ENCODE measurements around the gene C16orf54. TPM values are rescaled to one million over a fixed set of nuclear protein-coding genes. Genes with fewer than 3 reads are reported as not detected.
"Not testable (repeated sequence)": the region's sequence is repeated elsewhere in the genome, so short reads cannot be mapped to it uniquely, and the experiment has no call there.

Gene C16orf54
- total RNA-seq, 1 experiment from 2014 or later, result not detected

DNA sequence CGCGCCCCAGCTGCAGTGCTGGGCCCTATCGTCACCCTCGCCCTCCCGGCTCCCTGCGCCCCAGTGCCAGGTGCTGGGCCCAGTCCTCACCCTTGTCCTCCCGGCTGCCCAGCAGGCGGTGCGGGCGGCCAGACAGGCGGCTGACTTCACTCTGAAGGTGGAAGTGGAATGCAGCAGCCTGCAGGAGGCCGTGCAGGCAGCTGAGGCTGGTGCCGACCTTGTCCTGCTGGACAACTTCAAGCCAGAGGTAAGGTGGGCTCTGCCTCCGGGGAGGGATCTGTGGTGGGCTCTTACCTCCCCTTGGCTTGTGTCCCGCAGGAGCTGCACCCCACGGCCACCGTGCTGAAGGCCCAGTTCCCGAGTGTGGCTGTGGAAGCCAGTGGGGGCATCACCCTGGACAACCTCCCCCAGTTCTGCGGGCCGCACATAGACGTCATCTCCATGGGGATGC, 48.9 kb downstream of the C16orf54 start:
- H4K20me1 ChIP-seq (ENCODE audit: control insufficient read depth, insufficient read depth, insufficient read length), result no peaks in the 10 kb centered on the region
- no peak overlapping the region for H4K8ac ChIP-seq (replicated peaks; ENCODE audit: insufficient read length, low read depth, low read length)
- no CpG with 5 or more reads among the region's 21 CpGs for WGBS (ENCODE audit: extremely low coverage, insufficient read length, low lambda C conversion rate)
- no peak overlapping the region for H2AK5ac ChIP-seq (ENCODE audit: insufficient read length, low read length)
- H4K5ac ChIP-seq (ENCODE audit: insufficient read length, low read depth, low read length), result no peak overlapping the region
- no peak overlapping the region for H4K91ac ChIP-seq (ENCODE audit: insufficient read length, low read depth, low read length)
- TF ChIP-seq, protein P1, sequence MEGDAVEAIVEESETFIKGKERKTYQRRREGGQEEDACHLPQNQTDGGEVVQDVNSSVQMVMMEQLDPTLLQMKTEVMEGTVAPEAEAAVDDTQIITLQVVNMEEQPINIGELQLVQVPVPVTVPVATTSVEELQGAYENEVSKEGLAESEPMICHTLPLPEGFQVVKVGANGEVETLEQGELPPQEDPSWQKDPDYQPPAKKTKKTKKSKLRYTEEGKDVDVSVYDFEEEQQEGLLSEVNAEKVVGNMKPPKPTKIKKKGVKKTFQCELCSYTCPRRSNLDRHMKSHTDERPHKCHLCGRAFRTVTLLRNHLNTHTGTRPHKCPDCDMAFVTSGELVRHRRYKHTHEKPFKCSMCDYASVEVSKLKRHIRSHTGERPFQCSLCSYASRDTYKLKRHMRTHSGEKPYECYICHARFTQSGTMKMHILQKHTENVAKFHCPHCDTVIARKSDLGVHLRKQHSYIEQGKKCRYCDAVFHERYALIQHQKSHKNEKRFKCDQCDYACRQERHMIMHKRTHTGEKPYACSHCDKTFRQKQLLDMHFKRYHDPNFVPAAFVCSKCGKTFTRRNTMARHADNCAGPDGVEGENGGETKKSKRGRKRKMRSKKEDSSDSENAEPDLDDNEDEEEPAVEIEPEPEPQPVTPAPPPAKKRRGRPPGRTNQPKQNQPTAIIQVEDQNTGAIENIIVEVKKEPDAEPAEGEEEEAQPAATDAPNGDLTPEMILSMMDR (conservative IDR thresholded peaks at IDR 0.05), result no peak
- H2BK5ac ChIP-seq (ENCODE audit: insufficient read length, low read length), result no peak overlapping the region
- no peaks in the 10 kb centered on the region for H3K27me3 ChIP-seq (ENCODE audit: insufficient read depth, low read length)
- no peaks in the 10 kb centered on the region for H3K9me3 ChIP-seq (ENCODE audit: control insufficient read depth, low read depth, low read length)
- no peaks in the 10 kb centered on the region for H3K23me2 ChIP-seq (ENCODE audit: insufficient read length, low read depth, low read length, poor library complexity, severe bottlenecking)
- H2BK20ac ChIP-seq (ENCODE audit: low read depth, low read length, poor library complexity, severe bottlenecking), result no peak overlapping the region
- no peak overlapping the region for H3K14ac ChIP-seq (ENCODE audit: insufficient read depth, low read length)
- no peak overlapping the region for H2BK12ac ChIP-seq (ENCODE audit: insufficient read length, low read depth, low read length)
- no peak overlapping the region for H3K4me2 ChIP-seq (ENCODE audit: insufficient read depth, insufficient read length, low read length)
- no peak overlapping the region for H3K23ac ChIP-seq (ENCODE audit: insufficient read length, low read depth, low read length)
- H3K4me3 Mint-ChIP-seq, result no peak overlapping the region
- H3K9me3 Mint-ChIP-seq, result peaks cover 6 to 13% of the 10 kb centered on the region in 2 experiments
- peaks cover 28 to 36% (median 34%) of the 10 kb centered on the region in 3 experiments for H3K36me3 Mint-ChIP-seq (ENCODE audit: insufficient read depth in 1 of 3, low read depth in 3 of 3)
- H3K79me1 ChIP-seq (ENCODE audit: insufficient read depth, low read depth, low read length, poor library complexity, severe bottlenecking), result no peaks in the 10 kb centered on the region
- no peak overlapping the region for H2AFZ ChIP-seq (ENCODE audit: low read length)
- H2BK15ac ChIP-seq (ENCODE audit: low read depth, low read length), result no peak overlapping the region
- H3K27me3 Mint-ChIP-seq (ENCODE audit: low read depth), result no peaks in the 10 kb centered on the region
- H3K4ac ChIP-seq (ENCODE audit: low read depth, low read length), result no peak overlapping the region
- H3K4me1 ChIP-seq (ENCODE audit: insufficient read depth, low read length), result no peaks in the 10 kb centered on the region; the same call in 1 of the 2 replicates
- no peaks in the 10 kb centered on the region for H3K79me2 ChIP-seq (ENCODE audit: insufficient read depth, low read length)
- H2BK120ac ChIP-seq (ENCODE audit: low read depth, low read length, poor library complexity, severe bottlenecking), result no peak overlapping the region
- H3T11ph ChIP-seq (ENCODE audit: low read length), result no peak overlapping the region
- no peak overlapping the region for H3K56ac ChIP-seq (ENCODE audit: insufficient read length, low read depth, low read length)
- no peak overlapping the region for H3K9ac ChIP-seq (ENCODE audit: extremely low read depth, insufficient read length, low read length)
- no peak for DNase-seq
- H3K27ac ChIP-seq (ENCODE audit: insufficient read length, low read depth, low read length), result no peak overlapping the region
- H3K27ac Mint-ChIP-seq, result no peak overlapping the region
- no peak overlapping the region for H3K18ac ChIP-seq (ENCODE audit: insufficient read length, low read depth, low read length)
- peaks cover 19 to 21% of the 10 kb centered on the region in 2 experiments for H3K4me1 Mint-ChIP-seq

DNA sequence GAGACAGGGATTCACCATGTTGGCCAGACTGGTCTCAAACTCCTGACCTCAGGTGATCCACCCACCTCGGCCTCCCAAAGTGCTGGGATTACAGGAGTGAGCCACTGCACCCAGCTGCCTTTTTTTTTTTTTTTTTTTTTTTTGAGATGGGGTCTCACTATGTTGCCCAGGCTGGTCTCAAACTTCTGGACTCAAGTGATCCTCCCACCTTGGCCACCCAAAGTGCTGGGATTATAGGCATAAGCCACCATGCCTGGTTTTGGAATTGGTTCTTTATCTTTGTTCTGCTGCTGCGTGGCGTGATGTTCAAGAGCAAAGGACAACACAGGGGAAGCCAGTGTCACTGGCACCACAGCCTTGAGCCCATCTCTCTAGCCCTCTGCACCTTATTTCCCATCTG, 50.1 kb downstream of the C16orf54 start:
- H3K9me3 Mint-ChIP-seq, result peaks cover 6 to 13% of the 10 kb centered on the region in 2 experiments
- not testable (repeated sequence) for H3K9me3 ChIP-seq (ENCODE audit: control insufficient read depth, low read depth, low read length); H3K4ac ChIP-seq (ENCODE audit: low read depth, low read length); DNase-seq; H3K4me3 Mint-ChIP-seq; H2BK15ac ChIP-seq (ENCODE audit: low read depth, low read length); H2BK20ac ChIP-seq (ENCODE audit: low read depth, low read length, poor library complexity, severe bottlenecking); H2BK12ac ChIP-seq (ENCODE audit: insufficient read length, low read depth, low read length); H4K5ac ChIP-seq (ENCODE audit: insufficient read length, low read depth, low read length); H2AK5ac ChIP-seq (ENCODE audit: insufficient read length, low read length); H4K8ac ChIP-seq (replicated peaks; ENCODE audit: insufficient read length, low read depth, low read length); H4K91ac ChIP-seq (ENCODE audit: insufficient read length, low read depth, low read length); H3K27me3 ChIP-seq (ENCODE audit: insufficient read depth, low read length); H3K79me1 ChIP-seq (ENCODE audit: insufficient read depth, low read depth, low read length, poor library complexity, severe bottlenecking); H3K4me1 ChIP-seq (ENCODE audit: insufficient read depth, low read length); H3K18ac ChIP-seq (ENCODE audit: insufficient read length, low read depth, low read length); H3K56ac ChIP-seq (ENCODE audit: insufficient read length, low read depth, low read length); H3K23ac ChIP-seq (ENCODE audit: insufficient read length, low read depth, low read length); H3T11ph ChIP-seq (ENCODE audit: low read length); H3K79me2 ChIP-seq (ENCODE audit: insufficient read depth, low read length); H3K9ac ChIP-seq (ENCODE audit: extremely low read depth, insufficient read length, low read length); H4K20me1 ChIP-seq (ENCODE audit: control insufficient read depth, insufficient read depth, insufficient read length); H2BK5ac ChIP-seq (ENCODE audit: insufficient read length, low read length); H3K14ac ChIP-seq (ENCODE audit: insufficient read depth, low read length); H3K27me3 Mint-ChIP-seq (ENCODE audit: low read depth); H3K4me2 ChIP-seq (ENCODE audit: insufficient read depth, insufficient read length, low read length); H2AFZ ChIP-seq (ENCODE audit: low read length); H2BK120ac ChIP-seq (ENCODE audit: low read depth, low read length, poor library complexity, severe bottlenecking); H3K23me2 ChIP-seq (ENCODE audit: insufficient read length, low read depth, low read length, poor library complexity, severe bottlenecking); H3K27ac ChIP-seq (ENCODE audit: insufficient read length, low read depth, low read length)
- H3K27ac Mint-ChIP-seq, result peak overlapping the region in 1 of 3 experiments; percentile 49; a peak in 1 of 7 replicates
- no CpG with 5 or more reads among the region's 3 CpGs for WGBS (ENCODE audit: extremely low coverage, insufficient read length, low lambda C conversion rate)
- peaks cover 28 to 43% (median 35%) of the 10 kb centered on the region in 3 experiments for H3K36me3 Mint-ChIP-seq (ENCODE audit: insufficient read depth in 1 of 3, low read depth in 3 of 3)
- H3K4me1 Mint-ChIP-seq, result peaks cover 15 to 22% of the 10 kb centered on the region in 2 experiments

Measured in H9 (cell line).